Measurements from ENCODE around the gene TFAP2E.

- TF ChIP-seq CTCF (IDR thresholded peaks at IDR 0.05), result no peak
- no peak for TF ChIP-seq POLR2A (IDR thresholded peaks at IDR 0.05)
These were observed 58.3 kb downstream of the TFAP2E start for GRCh38 chr1:35631396-35631795.

Data from uterus (tissue), 2 donors.